ENCODE measurements around the gene LY6G5C. TPM values are rescaled to one million over a fixed set of nuclear protein-coding genes. Genes with fewer than 3 reads are reported as not detected.

The LY6G5C gene
- total and polyA plus RNA-seq, 9 of the 15 experiments (the other 6 are each of a cell fraction or from before 2014, with no cell fraction given), result 0.10 to 0.67 (median 0.46) TPM; not detected in 4

DNA sequence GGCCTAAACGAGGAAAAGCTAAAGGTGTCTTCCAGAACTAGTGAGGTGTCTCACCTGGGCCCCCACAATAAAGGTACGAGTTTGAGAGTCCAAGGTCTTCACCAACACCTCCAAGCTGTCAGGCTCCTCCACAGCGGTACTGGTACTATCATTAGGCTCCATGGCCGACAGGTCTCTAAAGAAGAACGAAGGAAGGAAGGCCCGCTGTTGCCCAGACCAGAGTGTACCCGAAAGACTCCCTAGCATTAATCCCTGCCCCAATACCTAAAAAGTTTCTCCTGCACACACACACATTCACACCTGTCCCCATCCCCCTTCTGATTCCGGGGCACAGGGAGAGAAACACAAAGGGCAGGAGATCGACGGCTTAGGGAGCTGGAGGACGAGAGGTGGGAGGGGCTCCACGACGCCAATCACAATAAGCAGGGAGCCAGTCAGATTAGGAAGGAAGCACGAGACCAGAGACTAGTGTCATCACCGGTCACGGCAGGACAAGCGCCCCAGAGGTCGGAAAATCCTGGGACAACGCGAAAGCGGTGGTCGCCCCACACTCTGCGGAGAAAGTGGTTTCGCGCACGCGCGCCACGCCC, 29.2 kb downstream of the LY6G5C start (continued):
- TF ChIP-seq, protein P1, sequence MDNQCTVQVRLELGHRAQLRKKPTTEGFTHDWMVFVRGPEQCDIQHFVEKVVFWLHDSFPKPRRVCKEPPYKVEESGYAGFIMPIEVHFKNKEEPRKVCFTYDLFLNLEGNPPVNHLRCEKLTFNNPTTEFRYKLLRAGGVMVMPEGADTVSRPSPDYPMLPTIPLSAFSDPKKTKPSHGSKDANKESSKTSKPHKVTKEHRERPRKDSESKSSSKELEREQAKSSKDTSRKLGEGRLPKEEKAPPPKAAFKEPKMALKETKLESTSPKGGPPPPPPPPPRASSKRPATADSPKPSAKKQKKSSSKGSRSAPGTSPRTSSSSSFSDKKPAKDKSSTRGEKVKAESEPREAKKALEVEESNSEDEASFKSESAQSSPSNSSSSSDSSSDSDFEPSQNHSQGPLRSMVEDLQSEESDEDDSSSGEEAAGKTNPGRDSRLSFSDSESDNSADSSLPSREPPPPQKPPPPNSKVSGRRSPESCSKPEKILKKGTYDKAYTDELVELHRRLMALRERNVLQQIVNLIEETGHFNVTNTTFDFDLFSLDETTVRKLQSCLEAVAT (IDR thresholded peaks at IDR 0.05), result peak in 1 of 2 experiments; percentile 18; a peak in 1 of 4 replicates
- TF ChIP-seq SMC3 (conservative IDR thresholded peaks at IDR 0.05; ENCODE audit: insufficient read depth, low read depth, low read length) (no peak), CBFB (CRISPR knock-in tag; IDR thresholded peaks at IDR 0.05) (peak; percentile 80; the same call in 1 of the 2 replicates), EGR1 (conservative IDR thresholded peaks at IDR 0.05) (no peak), YY1 (IDR thresholded peaks at IDR 0.05; ENCODE audit: borderline replicate concordance in 1 of 3, control insufficient read depth in 1 of 3, extremely low read depth in 1 of 3, insufficient read depth in 3 of 3, insufficient read length in 1 of 3, insufficient replicate concordance in 2 of 3, low read depth in 1 of 3, low read length in 2 of 3) (peak in 1 of 3 experiments; percentile 24), XRCC4 (IDR thresholded peaks at IDR 0.05; ENCODE audit: extremely low read depth, insufficient read depth, insufficient read length) (no peak), ELF2 (CRISPR knock-in tag; IDR thresholded peaks at IDR 0.05) (0 out of 2 replicates have a peak, but pooled peaks have one; percentile 69), NR2C1 (IDR thresholded peaks at IDR 0.05) (no peak), NR2C1 (tag; IDR thresholded peaks at IDR 0.05) (peak; percentile 62), RBM25 (IDR thresholded peaks at IDR 0.05; ENCODE audit: low read depth, low read length, severe bottlenecking) (no peak), MEIS2 (IDR thresholded peaks at IDR 0.05; ENCODE audit: partially characterized antibody) (peak; percentile 72), HDAC2 (IDR thresholded peaks at IDR 0.05) (0 out of 2 replicates have a peak, but pooled peaks have one; percentile 93), SMAD2 (IDR thresholded peaks at IDR 0.05; ENCODE audit: low read depth, low read length) (no peak), HOXB6 (CRISPR knock-in tag; IDR thresholded peaks at IDR 0.05; ENCODE audit: borderline replicate concordance) (peak; percentile 7; the same call in 1 of the 2 replicates), ZNF76 (CRISPR knock-in tag; IDR thresholded peaks at IDR 0.05; ENCODE audit: borderline replicate concordance) (no peak), ZEB2 (IDR thresholded peaks at IDR 0.05) (no peak; the same call in 1 of the 2 replicates), ZNF143 (CRISPR knock-in tag; IDR thresholded peaks at IDR 0.05) (peak; percentile 11; the same call in 1 of the 2 replicates), SMARCE1 (IDR thresholded peaks at IDR 0.05) (no peak), ZC3H11A (IDR thresholded peaks at IDR 0.05; ENCODE audit: low read depth, low read length) (no peak; the same call in 1 of the 2 replicates), RBM39 (optimal IDR thresholded peaks at IDR 0.05; ENCODE audit: low read depth, low read length) (no peak)
- TF ChIP-seq, protein P2, sequence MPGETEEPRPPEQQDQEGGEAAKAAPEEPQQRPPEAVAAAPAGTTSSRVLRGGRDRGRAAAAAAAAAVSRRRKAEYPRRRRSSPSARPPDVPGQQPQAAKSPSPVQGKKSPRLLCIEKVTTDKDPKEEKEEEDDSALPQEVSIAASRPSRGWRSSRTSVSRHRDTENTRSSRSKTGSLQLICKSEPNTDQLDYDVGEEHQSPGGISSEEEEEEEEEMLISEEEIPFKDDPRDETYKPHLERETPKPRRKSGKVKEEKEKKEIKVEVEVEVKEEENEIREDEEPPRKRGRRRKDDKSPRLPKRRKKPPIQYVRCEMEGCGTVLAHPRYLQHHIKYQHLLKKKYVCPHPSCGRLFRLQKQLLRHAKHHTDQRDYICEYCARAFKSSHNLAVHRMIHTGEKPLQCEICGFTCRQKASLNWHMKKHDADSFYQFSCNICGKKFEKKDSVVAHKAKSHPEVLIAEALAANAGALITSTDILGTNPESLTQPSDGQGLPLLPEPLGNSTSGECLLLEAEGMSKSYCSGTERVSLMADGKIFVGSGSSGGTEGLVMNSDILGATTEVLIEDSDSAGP (CRISPR knock-in tag; IDR thresholded peaks at IDR 0.05), result peak; percentile 66; the same call in 1 of the 2 replicates
- TF ChIP-seq, protein P3, sequence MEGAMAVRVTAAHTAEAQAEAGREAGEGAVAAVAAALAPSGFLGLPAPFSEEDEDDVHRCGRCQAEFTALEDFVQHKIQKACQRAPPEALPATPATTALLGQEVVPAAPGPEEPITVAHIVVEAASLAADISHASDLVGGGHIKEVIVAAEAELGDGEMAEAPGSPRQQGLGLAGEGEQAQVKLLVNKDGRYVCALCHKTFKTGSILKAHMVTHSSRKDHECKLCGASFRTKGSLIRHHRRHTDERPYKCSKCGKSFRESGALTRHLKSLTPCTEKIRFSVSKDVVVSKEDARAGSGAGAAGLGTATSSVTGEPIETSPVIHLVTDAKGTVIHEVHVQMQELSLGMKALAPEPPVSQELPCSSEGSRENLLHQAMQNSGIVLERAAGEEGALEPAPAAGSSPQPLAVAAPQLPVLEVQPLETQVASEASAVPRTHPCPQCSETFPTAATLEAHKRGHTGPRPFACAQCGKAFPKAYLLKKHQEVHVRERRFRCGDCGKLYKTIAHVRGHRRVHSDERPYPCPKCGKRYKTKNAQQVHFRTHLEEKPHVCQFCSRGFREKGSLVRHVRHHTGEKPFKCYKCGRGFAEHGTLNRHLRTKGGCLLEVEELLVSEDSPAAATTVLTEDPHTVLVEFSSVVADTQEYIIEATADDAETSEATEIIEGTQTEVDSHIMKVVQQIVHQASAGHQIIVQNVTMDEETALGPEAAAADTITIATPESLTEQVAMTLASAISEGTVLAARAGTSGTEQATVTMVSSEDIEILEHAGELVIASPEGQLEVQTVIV (CRISPR knock-in tag; IDR thresholded peaks at IDR 0.05; ENCODE audit: borderline replicate concordance), result no peak
